Measurements from ENCODE around the gene FBXL5.

GRCh38 chr4:15600176-15600575, 55.0 kb downstream of the FBXL5 start:
- TF ChIP-seq CTCF (conservative IDR thresholded peaks at IDR 0.05) (no peak), ZFX (IDR thresholded peaks at IDR 0.05) (no peak)

Data from C4-2B (cell line).